Activated CD8-positive, alpha-beta T cell treated with anti-CD3 and anti-CD28 coated beads for 36 hours (primary cell): ENCODE measurements around the gene GAPT. TPM values are rescaled to one million over a fixed set of nuclear protein-coding genes. Genes with fewer than 3 reads are reported as not detected.

Experiments
- ATAC-seq: fragments of 200-7000 bp; cut with Tn5 transposase; one replicate; pipeline ENCODE4 v1.10.0; 2021; ENCODE audit warnings: mild to moderate bottlenecking, moderate library complexity
- CTCF ChIA-PET: fragments of 350-600 bp; sonication (Branson Sonifier 250); formaldehyde crosslinking; loops from one replicate; lab custom pipeline; 2021; ENCODE audit warnings: antibody characterized with exemption; lab: Charles Lee
- POLR2A ChIA-PET: fragments of 350-600 bp; sonication (Branson Sonifier 250); formaldehyde crosslinking; loops from one replicate; lab custom pipeline; 2021; ENCODE audit warnings: antibody characterized with exemption; lab: Charles Lee
- DNase-seq: peaks from one replicate; pipeline ENCODE4 v3.0.0-alpha.2; 2020
- H3K27ac Mint-ChIP-seq: one replicate; pipeline ENCODE4 v1.8.0; 2021; ENCODE audit warnings: mild to moderate bottlenecking, mixed read lengths
- H3K27me3 Mint-ChIP-seq: one replicate; pipeline ENCODE4 v1.8.0; 2021; ENCODE audit warnings: mixed read lengths
- H3K36me3 Mint-ChIP-seq: one replicate; pipeline ENCODE4 v1.8.0; 2021; ENCODE audit warnings: low read depth, mixed read lengths
- H3K4me1 Mint-ChIP-seq: one replicate; pipeline ENCODE4 v1.8.0; 2021; ENCODE audit warnings: low read depth, mixed read lengths
- H3K4me3 Mint-ChIP-seq: one replicate; pipeline ENCODE4 v1.8.0; 2021; ENCODE audit warnings: mild to moderate bottlenecking, moderate library complexity, mixed read lengths
- H3K9me3 Mint-ChIP-seq: one replicate; pipeline ENCODE4 v1.8.0; 2021; ENCODE audit warnings: mixed read lengths
- intact Hi-C: fragments of 100-400 bp; cut with micrococcal nuclease; formaldehyde crosslinking; loops from one replicate; pipeline ENCODE4 v1.10.0; 2022
- total RNA-seq, 2 experiments: library from RNA; stranded (reverse); gene quantifications; one replicate each; pipeline ENCODE4 v1.2.3, GENCODE V29; 2021
- TF ChIP-seq, protein P1 (sequence below): fragments of 200-600 bp; IDR thresholded peaks from one replicate; pipeline ENCODE4 v1.8.0; 2022; ENCODE audit warnings: antibody characterized with exemption, mild to moderate bottlenecking

Gene GAPT
- total RNA-seq = not detected

DNA sequence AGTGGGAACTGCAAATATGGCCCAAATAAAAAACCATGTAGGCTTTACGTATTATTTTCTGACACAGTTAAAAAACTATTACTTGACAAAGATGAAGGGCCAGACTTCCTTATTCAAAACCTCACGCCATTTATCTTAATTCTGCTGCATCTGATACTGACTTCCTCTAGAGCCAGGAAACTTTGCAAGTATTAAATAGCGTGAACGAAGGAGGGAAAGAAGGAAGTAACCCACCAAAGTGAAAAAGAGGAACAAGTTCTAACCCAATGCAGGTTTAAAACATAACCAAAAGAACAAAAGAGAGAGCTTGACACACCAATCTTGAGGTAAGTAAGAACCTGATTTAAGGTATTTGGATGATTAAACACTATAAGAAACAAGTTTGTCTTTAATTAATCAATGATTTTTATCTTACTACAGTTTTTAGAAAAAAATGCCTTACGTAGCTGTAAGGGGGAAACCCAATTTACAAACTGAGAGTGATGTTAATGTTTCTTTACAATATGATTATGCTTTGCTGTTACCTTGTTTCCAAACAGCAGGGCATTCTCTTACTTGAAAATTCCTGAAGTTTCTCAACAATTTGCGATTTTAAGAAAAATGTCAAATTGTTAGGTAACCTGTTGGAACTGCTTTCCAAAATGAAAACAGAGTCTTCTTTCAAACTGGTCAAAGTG, at the start of gene GAPT:
TSS of gene GAPT (plus strand) at position 220 of the 677 bp plus-strand sequence. CDS start 3,102 bp downstream, outside the sequence.
- TF ChIP-seq, protein P1, sequence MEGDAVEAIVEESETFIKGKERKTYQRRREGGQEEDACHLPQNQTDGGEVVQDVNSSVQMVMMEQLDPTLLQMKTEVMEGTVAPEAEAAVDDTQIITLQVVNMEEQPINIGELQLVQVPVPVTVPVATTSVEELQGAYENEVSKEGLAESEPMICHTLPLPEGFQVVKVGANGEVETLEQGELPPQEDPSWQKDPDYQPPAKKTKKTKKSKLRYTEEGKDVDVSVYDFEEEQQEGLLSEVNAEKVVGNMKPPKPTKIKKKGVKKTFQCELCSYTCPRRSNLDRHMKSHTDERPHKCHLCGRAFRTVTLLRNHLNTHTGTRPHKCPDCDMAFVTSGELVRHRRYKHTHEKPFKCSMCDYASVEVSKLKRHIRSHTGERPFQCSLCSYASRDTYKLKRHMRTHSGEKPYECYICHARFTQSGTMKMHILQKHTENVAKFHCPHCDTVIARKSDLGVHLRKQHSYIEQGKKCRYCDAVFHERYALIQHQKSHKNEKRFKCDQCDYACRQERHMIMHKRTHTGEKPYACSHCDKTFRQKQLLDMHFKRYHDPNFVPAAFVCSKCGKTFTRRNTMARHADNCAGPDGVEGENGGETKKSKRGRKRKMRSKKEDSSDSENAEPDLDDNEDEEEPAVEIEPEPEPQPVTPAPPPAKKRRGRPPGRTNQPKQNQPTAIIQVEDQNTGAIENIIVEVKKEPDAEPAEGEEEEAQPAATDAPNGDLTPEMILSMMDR = no peak
- CTCF ChIA-PET = interaction anchor here (1.1 kb wide), 1 partner anchor 31 kb away, joined by 3 read pairs; no protein-coding TSS in a partner anchor
- no peak for ATAC-seq
- DNase-seq = no peak
- no peak within 1 kb of the TSS for H3K27ac Mint-ChIP-seq
- no peaks in the 10 kb centered on the region for H3K9me3 Mint-ChIP-seq
- POLR2A ChIA-PET = no interaction called here
- H3K4me1 Mint-ChIP-seq = peaks cover 3% of the 10 kb centered on the region
- H3K36me3 Mint-ChIP-seq = no peaks in the 10 kb centered on the region
- peaks cover 8% of the 10 kb centered on the region for H3K27me3 Mint-ChIP-seq
- intact Hi-C loops = loop anchor here (10.0 kb wide), 1 partner anchor 363 kb away; no protein-coding TSS in a partner anchor
- H3K4me3 Mint-ChIP-seq = no peak within 1 kb of the TSS

DNA sequence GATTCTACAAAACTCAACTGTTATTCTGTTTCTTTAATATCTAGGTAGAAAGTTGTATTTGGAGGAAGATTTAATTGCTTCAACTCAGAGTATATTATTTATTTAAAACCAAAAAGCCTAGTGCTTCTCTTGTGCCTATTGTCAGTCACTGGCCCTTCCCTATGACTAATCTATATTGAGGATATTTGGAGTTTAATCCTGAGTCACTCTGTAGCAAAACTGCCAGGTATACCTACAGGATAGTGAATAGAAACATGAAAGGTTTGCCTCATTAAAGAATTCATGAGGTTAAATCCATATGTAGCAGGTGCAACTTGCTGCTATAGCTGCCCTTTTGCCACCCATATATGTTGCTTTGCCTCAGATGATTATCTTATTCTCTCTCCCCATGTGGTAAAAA, 46.4 kb upstream of the GAPT start:
- H3K36me3 Mint-ChIP-seq = no peaks in the 10 kb centered on the region
- no peak for DNase-seq
- H3K4me1 Mint-ChIP-seq = no peaks in the 10 kb centered on the region
- ChIA-PET POLR2A (no interaction called here), CTCF (interaction anchor here (1.2 kb wide), 1 partner anchor 76 kb away, joined by 4 read pairs; no protein-coding TSS in a partner anchor)
- peaks cover 6% of the 10 kb centered on the region for H3K27me3 Mint-ChIP-seq
- TF ChIP-seq, protein P1 = no peak
- intact Hi-C loops = no loop called here
- no peak for ATAC-seq
- H3K27ac Mint-ChIP-seq = no peak overlapping the region
- H3K4me3 Mint-ChIP-seq = no peak overlapping the region
- H3K9me3 Mint-ChIP-seq = peaks cover 4% of the 10 kb centered on the region

DNA sequence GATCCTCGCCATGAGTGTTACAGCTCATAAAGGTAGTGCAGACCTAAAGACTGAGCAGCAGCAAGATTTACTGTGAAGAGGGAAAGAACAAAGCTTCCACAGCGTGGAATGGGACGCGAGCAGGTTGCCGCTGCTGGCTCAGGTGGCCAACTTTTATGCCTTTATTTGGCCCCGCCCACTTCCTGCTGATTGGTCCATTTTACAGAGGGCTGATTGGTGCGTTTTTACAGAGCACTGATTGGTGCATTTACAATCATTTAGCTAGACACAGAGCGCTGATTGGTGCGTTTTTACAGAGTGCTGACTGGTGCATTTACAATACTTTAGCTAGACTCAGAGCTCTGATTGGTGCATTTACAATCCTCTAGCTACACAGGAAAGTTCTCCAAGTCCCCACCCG, 45.2 kb upstream of the GAPT start:
- H3K27ac Mint-ChIP-seq = no peak overlapping the region
- ChIA-PET CTCF (no interaction called here), POLR2A (no interaction called here)
- no peak for DNase-seq
- peaks cover 4% of the 10 kb centered on the region for H3K9me3 Mint-ChIP-seq
- no peak overlapping the region for H3K4me3 Mint-ChIP-seq
- TF ChIP-seq, protein P1 = no peak
- H3K36me3 Mint-ChIP-seq = no peaks in the 10 kb centered on the region
- H3K4me1 Mint-ChIP-seq = no peaks in the 10 kb centered on the region
- intact Hi-C loops = no loop called here
- no peak for ATAC-seq
- H3K27me3 Mint-ChIP-seq = peaks cover 6% of the 10 kb centered on the region

DNA sequence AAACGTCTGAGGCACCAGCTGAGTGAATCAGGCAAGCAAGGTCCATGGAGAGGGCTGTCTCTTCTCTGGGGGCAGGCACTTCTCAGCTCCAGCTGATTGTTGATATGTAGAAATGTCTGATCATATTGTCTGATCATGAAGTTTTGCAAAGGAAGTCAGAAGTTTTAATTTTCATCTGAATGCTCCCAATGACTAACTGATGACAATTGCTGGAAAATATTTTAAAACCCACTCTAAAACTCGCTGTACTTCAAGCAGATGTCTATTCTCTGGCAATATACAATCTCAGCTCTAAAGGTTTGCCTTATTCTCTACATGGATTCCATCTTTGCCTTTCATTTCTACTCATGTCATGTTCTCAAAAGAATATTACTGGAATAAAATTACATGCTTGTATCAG, 44.0 kb upstream of the GAPT start:
- intact Hi-C loops = no loop called here
- CTCF ChIA-PET = no interaction called here
- no peak for DNase-seq
- ATAC-seq = no peak
- TF ChIP-seq, protein P1 = no peak
- Mint-ChIP-seq H3K36me3 (no peaks in the 10 kb centered on the region), H3K9me3 (peaks cover 4% of the 10 kb centered on the region), H3K27me3 (peaks cover 2% of the 10 kb centered on the region), H3K4me1 (no peaks in the 10 kb centered on the region), H3K4me3 (no peak overlapping the region), H3K27ac (no peak overlapping the region)
- POLR2A ChIA-PET = no interaction called here

DNA sequence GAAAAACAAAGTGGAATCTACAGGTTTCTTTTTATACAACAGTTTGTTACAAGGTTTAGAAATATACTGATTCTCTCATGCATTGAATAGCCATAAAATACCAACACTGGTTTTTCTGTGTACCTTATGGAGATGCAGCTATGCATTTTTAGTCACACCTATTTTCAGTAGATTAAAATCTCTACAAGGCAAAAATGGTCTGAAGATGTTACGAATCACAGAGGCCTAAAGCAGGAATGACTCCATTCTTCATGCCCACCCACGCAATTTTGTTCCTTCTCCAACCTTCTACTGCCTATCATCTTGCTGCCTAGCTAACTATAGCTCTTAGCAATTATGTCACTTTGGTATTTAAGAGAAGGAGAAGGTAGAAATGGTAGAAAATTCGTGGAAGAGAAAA, 41.2 kb upstream of the GAPT start:
- peaks cover 4% of the 10 kb centered on the region for H3K9me3 Mint-ChIP-seq
- H3K27ac Mint-ChIP-seq = no peak overlapping the region
- intact Hi-C loops = no loop called here
- TF ChIP-seq, protein P1 = no peak
- CTCF ChIA-PET = interaction anchor here (1.7 kb wide), 1 partner anchor 10 kb away, joined by 9 read pairs; no protein-coding TSS in a partner anchor
- ATAC-seq (no peak), DNase-seq (no peak)
- peaks cover 2% of the 10 kb centered on the region for H3K27me3 Mint-ChIP-seq
- H3K4me3 Mint-ChIP-seq = no peak overlapping the region
- POLR2A ChIA-PET = no interaction called here
- H3K36me3 Mint-ChIP-seq = no peaks in the 10 kb centered on the region
- no peaks in the 10 kb centered on the region for H3K4me1 Mint-ChIP-seq
